ENCODE results near the gene GABPA.

- TF ChIP-seq CTCF (conservative IDR thresholded peaks at IDR 0.05): no peak
- no peak for TF ChIP-seq EZH2 (IDR thresholded peaks at IDR 0.05; ENCODE audit: low read depth)
Observed at GRCh38 chr21:25767921-25768320, 33.1 kb downstream of the GABPA start.

Data from PC-9 (cell line).